ENCODE data around the gene FAM111A.
A peak's percentile ranks its signal among the peaks of the same experiment; 100 is the strongest.

FAM111A gene

GRCh38 chr11:59184691-59185339 is 42.2 kb downstream of the FAM111A start:
- Histone ChIP-seq H3K27me3 (ENCODE audit: insufficient read depth, poor library complexity, severe bottlenecking) (no peaks in the 10 kb centered on the region), H3K27ac (replicated peaks) (no peak overlapping the region), H3K4me3 (replicated peaks; ENCODE audit: insufficient read depth, low read length) (no peak overlapping the region)
- TF ChIP-seq, protein P1, sequence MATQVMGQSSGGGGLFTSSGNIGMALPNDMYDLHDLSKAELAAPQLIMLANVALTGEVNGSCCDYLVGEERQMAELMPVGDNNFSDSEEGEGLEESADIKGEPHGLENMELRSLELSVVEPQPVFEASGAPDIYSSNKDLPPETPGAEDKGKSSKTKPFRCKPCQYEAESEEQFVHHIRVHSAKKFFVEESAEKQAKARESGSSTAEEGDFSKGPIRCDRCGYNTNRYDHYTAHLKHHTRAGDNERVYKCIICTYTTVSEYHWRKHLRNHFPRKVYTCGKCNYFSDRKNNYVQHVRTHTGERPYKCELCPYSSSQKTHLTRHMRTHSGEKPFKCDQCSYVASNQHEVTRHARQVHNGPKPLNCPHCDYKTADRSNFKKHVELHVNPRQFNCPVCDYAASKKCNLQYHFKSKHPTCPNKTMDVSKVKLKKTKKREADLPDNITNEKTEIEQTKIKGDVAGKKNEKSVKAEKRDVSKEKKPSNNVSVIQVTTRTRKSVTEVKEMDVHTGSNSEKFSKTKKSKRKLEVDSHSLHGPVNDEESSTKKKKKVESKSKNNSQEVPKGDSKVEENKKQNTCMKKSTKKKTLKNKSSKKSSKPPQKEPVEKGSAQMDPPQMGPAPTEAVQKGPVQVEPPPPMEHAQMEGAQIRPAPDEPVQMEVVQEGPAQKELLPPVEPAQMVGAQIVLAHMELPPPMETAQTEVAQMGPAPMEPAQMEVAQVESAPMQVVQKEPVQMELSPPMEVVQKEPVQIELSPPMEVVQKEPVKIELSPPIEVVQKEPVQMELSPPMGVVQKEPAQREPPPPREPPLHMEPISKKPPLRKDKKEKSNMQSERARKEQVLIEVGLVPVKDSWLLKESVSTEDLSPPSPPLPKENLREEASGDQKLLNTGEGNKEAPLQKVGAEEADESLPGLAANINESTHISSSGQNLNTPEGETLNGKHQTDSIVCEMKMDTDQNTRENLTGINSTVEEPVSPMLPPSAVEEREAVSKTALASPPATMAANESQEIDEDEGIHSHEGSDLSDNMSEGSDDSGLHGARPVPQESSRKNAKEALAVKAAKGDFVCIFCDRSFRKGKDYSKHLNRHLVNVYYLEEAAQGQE (IDR thresholded peaks at IDR 0.05; ENCODE audit: insufficient replicate concordance, low read depth): no peak
- no peak for TF ChIP-seq SPI1 (IDR thresholded peaks at IDR 0.05; ENCODE audit: borderline replicate concordance, low read depth)
- no peak for TF ChIP-seq POLR2AphosphoS5 (IDR thresholded peaks at IDR 0.05; ENCODE audit: low read depth)
- TF ChIP-seq GABPA (IDR thresholded peaks at IDR 0.05; ENCODE audit: low read depth): no peak
- TF ChIP-seq, protein P2, sequence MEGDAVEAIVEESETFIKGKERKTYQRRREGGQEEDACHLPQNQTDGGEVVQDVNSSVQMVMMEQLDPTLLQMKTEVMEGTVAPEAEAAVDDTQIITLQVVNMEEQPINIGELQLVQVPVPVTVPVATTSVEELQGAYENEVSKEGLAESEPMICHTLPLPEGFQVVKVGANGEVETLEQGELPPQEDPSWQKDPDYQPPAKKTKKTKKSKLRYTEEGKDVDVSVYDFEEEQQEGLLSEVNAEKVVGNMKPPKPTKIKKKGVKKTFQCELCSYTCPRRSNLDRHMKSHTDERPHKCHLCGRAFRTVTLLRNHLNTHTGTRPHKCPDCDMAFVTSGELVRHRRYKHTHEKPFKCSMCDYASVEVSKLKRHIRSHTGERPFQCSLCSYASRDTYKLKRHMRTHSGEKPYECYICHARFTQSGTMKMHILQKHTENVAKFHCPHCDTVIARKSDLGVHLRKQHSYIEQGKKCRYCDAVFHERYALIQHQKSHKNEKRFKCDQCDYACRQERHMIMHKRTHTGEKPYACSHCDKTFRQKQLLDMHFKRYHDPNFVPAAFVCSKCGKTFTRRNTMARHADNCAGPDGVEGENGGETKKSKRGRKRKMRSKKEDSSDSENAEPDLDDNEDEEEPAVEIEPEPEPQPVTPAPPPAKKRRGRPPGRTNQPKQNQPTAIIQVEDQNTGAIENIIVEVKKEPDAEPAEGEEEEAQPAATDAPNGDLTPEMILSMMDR (IDR thresholded peaks at IDR 0.05; ENCODE audit: insufficient read depth, low read length): no peak
- DNase-seq (ENCODE audit: low read depth in 1 of 2, low spot score in 1 of 2): no peak

- no peak overlapping the region for H3K4me3 ChIP-seq (replicated peaks; ENCODE audit: insufficient read depth, low read length)
- TF ChIP-seq, protein P2 (IDR thresholded peaks at IDR 0.05; ENCODE audit: insufficient read depth, low read length): no peak
- TF ChIP-seq POLR2AphosphoS5 (IDR thresholded peaks at IDR 0.05; ENCODE audit: low read depth) (no peak), GABPA (IDR thresholded peaks at IDR 0.05; ENCODE audit: low read depth) (no peak), SPI1 (IDR thresholded peaks at IDR 0.05; ENCODE audit: borderline replicate concordance, low read depth) (no peak)
- TF ChIP-seq, protein P1 (IDR thresholded peaks at IDR 0.05; ENCODE audit: insufficient replicate concordance, low read depth): no peak
- DNase-seq (ENCODE audit: low read depth in 1 of 2, low spot score in 1 of 2): no peak
- no peak overlapping the region for H3K27ac ChIP-seq (replicated peaks)
- H3K27me3 ChIP-seq (ENCODE audit: insufficient read depth, poor library complexity, severe bottlenecking): no peaks in the 10 kb centered on the region
Observed at GRCh38 chr11:59185386-59185945, 42.8 kb downstream of the FAM111A start.

- no peak for TF ChIP-seq POLR2AphosphoS5 (IDR thresholded peaks at IDR 0.05; ENCODE audit: low read depth)
- TF ChIP-seq, protein P2 (IDR thresholded peaks at IDR 0.05; ENCODE audit: insufficient read depth, low read length): peak; percentile 21
Observed at GRCh38 chr11:59186130-59186594, 43.5 kb downstream of the FAM111A start.

More at GRCh38 chr11:59186130-59186594, 43.5 kb downstream of the FAM111A start:
- no peak overlapping the region for H3K4me3 ChIP-seq (replicated peaks; ENCODE audit: insufficient read depth, low read length)
- no peak for DNase-seq (ENCODE audit: low read depth in 1 of 2, low spot score in 1 of 2)
- no peaks in the 10 kb centered on the region for H3K27me3 ChIP-seq (ENCODE audit: insufficient read depth, poor library complexity, severe bottlenecking)
- no peak overlapping the region for H3K27ac ChIP-seq (replicated peaks)

Data from HL-60 (cell line).